ENCODE measurements around the gene ANKRD11.

- no peak for TF ChIP-seq POLR2A (IDR thresholded peaks at IDR 0.05)
- TF ChIP-seq, protein P1, sequence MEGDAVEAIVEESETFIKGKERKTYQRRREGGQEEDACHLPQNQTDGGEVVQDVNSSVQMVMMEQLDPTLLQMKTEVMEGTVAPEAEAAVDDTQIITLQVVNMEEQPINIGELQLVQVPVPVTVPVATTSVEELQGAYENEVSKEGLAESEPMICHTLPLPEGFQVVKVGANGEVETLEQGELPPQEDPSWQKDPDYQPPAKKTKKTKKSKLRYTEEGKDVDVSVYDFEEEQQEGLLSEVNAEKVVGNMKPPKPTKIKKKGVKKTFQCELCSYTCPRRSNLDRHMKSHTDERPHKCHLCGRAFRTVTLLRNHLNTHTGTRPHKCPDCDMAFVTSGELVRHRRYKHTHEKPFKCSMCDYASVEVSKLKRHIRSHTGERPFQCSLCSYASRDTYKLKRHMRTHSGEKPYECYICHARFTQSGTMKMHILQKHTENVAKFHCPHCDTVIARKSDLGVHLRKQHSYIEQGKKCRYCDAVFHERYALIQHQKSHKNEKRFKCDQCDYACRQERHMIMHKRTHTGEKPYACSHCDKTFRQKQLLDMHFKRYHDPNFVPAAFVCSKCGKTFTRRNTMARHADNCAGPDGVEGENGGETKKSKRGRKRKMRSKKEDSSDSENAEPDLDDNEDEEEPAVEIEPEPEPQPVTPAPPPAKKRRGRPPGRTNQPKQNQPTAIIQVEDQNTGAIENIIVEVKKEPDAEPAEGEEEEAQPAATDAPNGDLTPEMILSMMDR (IDR thresholded peaks at IDR 0.05) = no peak
- no peak for TF ChIP-seq POLR2AphosphoS5 (IDR thresholded peaks at IDR 0.05)
Observed at GRCh38 chr16:89534252-89534756, 43.9 kb upstream of the ANKRD11 start.
